ENCODE data around the gene SERPINB6. TPM values are rescaled to one million over a fixed set of nuclear protein-coding genes. Genes with fewer than 3 reads are reported as not detected.
"Not testable (repeated sequence)": the region's sequence is repeated elsewhere in the genome, so short reads cannot be mapped to it uniquely, and the experiment has no call there.

The SERPINB6 gene
- polyA plus RNA-seq, 4 donors = 83.0 to 97.4 (median 84.7) TPM

DNA sequence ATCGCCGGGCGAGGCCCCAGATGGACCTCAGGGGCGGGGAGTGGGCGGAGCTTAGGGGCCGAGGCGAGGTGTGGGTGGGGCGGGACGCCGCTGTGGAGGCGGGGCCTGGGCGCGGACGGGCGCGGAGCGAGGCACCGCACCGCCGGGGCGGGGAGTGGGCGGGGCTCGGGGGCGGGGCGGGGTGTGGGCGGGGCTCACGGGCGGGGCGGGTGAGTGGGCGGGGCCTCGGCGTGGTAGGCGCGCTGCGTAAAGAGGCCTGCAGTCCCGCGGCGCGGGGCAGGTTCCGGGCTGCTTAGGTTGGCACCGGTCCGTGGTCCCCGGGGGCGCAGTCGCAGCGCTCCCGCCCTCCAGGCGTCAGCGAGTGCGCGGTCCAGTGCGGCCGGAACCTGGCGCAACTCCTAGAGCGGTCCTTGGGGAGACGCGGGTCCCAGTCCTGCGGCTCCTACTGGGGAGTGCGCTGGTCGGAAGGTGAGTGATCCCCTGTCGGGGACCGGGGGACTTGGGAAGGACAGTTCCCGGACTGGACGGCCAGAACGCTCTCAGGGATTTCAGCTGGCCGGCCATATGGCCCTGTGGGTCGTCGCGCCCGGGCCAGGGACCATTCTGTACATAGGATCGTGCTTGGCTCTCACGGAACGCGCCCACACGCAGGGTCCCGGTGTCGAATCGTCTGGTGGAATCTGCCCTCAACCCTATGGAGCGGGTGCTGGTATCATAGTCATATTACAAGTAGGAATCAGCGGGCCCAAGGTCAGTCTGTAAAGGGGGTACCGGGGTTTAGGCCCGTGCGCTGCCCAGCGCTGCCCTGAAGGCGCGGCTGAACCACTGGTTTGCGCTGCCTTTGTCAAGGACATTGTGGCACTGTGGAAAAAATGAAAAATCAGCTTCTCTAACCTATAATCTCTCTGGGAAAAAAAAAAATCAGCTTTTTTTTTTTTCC lies 28.5 kb upstream of the SERPINB6 start, which contains the start of gene NQO2:
TSS of gene NQO2 (plus strand) at position 277 of the 940 bp plus-strand sequence. CDS start 6,659 bp downstream, outside the sequence.
- DNase-seq (ENCODE audit: low read depth in 4 of 4, low spot score in 3 of 4) = peak in 3 of 4 donors; percentile 74 to 80 (median 74)

DNA sequence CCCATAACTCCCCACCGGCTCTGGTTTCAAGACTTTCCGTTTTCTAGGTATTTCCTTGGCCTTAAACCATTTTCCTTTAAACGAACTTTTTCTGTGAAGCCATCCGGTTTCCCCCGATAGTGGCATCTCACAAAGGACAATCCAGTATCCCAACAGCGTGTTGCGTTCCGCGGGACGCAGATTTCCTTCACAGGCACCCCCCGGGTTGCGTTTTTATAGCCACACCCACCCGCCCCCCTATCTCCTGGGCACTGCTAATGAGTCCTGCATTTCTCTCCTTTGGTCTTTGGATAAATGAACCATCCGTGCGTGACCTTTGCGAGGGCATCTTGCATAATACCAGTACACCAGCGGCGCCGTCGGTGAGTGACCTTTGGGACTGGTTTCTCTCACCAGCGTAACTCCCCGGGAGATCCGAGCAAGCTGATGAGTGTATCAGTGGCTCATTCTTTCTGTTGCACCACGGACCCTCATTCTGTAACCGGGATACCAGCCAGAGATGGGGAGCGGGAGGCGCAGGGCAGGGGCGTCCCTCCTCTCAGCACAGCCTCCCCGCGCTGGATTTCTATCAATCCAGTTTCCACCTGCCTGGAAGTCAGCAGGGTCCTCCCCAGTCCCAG lies 27.7 kb upstream of the SERPINB6 start:
- DNase-seq (ENCODE audit: low read depth in 4 of 4, low spot score in 3 of 4) = peak in 1 of 4 donors; percentile 28

DNA sequence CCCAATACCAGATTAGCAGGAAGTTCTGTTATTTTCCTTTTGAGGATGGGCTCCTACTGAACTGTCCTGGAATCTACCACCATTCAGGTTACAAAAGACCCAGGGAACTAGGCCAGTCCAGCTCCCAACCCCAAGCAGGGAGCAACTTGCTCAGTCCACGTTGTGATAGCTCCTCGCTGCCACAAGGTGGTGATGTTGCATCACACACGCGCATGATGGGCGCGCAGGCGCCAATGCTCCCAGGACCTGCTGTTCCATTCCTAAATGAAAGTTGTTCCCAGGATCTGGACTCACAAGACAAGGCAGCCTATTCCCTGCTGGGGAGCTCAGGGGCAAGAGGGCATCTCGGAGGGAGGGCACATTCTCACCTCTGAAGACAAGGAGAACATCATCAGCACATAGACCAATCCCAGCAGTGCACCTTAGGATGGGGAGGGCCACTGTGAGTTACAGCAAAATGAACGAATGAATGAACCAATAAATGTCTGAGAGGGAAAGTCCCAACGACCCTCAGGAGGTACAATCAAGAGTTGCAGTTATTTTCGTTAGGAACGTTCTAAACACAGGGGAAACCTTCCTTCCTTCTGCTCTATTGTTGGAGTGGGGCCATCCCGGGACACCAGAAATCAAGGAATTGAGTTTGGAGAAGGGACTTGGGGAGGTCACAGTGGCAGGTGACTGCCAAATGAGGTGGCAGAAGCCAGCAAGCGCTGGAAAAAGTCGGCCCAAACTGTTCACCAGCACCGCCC lies 27.1 kb upstream of the SERPINB6 start:
- not testable (repeated sequence) for DNase-seq (ENCODE audit: low read depth in 4 of 4, low spot score in 3 of 4)

DNA sequence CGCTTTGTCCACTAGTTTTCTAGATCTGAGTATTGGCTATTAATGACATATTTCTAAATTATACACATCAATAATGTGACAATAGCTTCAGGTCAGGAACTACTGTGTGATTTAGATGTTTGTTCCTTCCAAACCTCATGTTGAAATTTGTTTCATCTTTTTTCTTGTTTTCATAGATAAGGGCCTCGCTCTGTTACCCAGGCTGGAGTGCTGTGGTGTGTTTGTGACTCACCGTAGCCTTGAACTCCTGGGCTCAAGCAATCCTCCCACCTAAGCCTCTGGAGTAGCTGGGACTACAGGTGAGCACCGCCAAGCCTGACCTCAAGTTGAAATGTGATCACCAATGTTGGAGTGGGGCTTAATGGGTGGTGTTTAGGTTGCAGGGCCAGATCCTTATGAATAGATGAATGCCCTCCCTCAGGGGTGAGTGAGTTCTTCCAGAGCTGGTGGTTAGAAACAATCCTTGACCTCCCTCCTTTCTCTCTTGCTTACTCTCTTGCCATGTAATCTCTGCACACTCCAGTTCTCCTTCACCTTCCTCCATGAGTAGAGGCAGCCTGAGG lies 22.5 kb upstream of the SERPINB6 start:
- DNase-seq (ENCODE audit: low read depth in 4 of 4, low spot score in 3 of 4) = no peak

DNA sequence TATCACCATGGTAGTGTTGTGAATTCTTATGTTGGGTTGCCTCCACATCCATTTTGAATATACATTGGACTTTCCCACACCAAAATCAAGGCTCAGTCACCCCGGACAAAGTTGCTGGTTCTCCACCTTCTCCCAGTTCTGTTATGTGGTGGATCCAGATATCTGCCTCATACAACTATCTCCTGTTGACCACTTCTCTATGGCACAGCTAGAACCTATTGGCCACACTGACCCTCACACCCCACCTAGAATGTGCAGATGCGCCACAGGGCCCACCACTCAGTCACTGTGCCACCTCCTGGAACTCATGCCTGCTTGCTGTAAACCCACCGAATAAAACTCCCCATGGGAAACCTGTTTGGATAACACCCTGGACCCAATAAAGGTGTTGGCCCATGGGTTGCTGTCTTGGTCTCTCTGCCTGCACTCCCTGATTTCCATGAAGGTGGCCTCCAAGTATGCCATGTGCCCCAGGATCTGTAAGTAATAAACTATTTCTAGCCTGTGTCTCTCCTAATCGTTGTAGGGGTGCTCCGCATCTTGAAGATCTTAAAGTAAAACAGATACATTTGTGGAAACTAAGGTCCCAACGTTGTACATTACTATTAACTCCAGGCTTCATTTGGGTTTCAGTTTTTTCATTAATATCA lies 21.1 kb upstream of the SERPINB6 start:
- DNase-seq (ENCODE audit: low read depth in 4 of 4, low spot score in 3 of 4) = no peak

DNA sequence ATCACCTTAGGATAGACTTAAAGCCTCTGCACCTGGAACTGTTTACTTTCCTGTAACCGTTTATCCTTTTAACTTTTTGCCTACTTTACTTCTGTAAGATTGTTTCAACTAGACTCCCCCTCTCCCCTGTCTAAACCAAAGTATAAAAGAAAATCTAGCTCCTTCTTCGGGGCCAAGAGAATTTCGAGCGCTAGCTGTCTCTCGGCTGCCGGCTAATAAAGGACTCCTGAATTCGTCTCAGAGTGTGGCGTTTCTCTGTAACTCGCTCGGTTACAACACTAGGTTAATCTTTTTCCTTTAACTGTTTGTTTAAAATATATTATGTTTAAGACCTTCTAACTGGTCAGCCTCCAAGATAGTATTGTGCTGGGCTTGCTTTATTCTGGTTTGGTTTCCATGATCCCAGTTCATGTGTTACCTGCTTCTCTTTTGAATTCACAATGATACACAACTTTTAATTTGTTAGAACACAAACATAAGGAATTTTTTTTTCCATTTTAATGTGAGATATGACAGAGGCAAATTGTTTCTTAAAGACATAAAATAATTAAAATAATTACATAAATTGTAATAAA lies 19.7 kb upstream of the SERPINB6 start:
- DNase-seq (ENCODE audit: low read depth in 4 of 4, low spot score in 3 of 4) = no peak

DNA sequence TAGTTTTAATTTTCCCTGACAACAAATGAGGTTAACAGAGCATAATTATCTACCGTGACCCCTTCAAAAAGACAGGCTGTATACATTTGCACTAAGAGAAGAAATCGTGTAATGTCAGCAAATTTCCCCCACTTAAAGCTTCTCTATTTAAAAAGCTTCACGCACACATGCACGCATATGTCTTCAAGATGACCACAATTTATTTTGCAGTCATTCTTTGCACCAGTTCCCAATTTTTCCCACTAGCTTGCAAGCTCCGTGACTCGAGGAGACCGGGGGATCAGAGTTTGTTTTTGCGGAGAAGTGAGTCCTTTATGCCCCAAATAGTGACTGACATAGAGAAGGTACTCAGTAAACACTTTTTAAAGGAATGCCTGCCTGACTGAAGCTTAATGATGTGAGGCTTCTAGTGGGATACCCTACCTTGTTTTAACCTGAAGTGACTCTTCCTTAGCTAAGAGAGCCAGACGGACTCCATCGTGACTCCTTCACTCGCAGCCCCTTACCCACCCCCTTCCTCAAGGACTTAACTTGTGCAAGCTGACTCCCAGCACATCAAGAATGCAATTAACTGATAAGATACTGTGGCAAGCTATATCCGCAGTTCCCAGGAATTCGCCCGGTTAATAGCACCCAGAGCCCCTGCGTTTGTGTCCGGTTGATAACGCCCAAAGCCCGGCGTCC lies 19.0 kb upstream of the SERPINB6 start:
- peak in 1 of 4 donors; percentile 73 for DNase-seq (ENCODE audit: low read depth in 4 of 4, low spot score in 3 of 4)

DNA sequence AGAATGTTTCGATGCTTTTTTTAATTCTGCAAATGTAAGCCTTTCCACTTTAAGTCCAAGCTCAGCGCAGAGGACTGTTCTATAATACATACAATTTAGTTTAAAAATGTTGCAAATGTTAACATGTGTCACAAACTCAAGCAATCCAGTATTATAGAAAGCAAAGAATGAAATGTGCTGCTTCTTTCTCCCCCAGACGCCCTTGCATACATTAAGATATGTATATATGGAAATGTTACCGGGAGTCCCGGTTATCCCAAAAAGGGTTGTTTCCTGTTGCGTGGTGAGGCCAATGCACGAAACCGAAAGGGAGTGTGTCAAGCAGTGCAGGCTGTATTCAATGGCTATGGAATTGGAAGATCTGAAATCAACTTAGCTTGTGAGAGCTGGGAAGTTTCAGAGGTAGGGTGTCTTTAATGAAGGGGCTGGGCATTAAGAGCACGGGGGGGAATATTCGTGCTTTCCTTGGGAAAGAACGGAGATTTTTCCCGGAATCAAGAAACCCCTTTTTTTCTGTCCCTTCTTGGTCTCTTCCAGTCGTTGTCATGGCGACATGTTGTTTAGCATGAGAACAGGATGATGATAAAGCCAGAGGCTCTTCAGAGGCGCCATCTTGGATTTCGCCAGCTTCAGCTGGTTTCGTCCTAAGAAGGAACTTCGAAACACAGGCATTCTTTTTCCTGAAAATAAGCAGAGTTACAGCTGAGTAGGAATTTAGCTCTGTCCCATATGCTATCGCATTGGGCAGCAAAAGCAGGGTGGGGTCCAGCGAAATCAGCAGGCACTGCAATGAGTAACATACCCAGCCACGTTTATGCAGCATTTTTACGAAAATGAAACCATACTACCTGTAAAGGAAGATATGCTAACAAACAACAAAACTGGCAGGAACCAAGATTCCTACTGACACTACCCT lies 18.2 kb upstream of the SERPINB6 start:
- peak; percentile 95 to 99 (median 98) for DNase-seq (ENCODE audit: low read depth in 4 of 4, low spot score in 3 of 4)

DNA sequence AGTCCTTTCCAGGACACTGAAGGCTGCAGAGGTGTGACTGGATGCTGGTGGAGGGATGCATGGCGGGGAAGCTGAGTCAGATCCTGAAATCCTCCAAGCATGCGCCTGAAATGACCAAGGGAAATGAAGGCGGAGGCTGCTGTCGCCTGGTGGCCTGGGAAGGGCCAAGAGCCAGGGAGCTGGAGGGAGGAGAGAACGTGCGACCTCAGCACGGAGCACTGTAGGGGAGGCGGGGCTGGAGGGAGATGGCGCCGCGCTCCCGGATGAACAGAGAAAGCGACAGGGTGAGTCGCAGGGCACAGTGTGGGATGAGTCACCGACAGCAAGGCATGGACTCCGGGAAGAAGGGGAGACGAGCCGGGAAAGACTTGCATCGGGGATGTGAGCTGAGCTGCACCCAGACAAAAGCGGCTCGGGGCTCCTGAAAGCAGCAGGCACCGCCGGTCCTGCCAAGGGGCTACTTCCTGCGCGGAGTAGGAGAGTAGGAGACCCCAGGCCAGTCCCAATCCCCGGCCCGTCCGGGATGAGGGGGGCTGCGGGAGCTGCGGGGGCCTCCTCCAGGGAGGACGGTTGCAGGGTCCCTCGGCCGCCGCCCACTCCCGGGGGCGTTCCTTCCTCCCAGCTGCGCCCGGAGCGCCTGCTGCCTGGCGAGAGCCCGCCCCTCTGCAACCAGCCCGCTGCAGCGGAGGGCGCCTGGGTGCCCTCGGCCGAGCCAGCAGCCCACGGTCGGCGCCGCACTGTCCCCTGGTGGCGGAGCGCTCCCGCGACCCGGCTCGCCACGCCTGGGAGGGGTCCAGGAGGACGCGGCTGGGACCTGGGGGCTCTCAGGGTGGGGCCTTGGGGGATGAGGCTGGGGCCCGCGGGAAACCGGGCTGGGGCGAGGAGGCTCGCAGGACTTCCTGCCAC lies 17.3 kb upstream of the SERPINB6 start:
- peak in 2 of 4 donors; percentile 74 to 83 for DNase-seq (ENCODE audit: low read depth in 4 of 4, low spot score in 3 of 4)

DNA sequence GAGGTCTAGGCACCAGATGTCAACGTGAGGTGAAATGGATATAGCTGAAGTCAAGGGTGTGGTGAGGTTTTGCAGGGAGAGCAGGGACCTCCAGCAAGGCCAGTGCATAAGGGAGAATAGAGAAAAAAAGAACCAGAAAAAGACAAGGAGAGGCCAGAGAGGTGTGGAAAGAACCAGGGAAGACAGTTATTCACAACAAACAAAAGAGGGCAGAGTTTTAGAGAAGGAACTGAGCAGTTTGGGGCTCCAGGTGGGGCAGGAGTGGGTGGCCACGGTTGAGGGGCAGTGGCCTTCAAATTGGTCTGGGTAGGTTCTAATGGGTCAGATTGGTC lies 16.7 kb upstream of the SERPINB6 start:
- DNase-seq (ENCODE audit: low read depth in 4 of 4, low spot score in 3 of 4) = no peak

DNA sequence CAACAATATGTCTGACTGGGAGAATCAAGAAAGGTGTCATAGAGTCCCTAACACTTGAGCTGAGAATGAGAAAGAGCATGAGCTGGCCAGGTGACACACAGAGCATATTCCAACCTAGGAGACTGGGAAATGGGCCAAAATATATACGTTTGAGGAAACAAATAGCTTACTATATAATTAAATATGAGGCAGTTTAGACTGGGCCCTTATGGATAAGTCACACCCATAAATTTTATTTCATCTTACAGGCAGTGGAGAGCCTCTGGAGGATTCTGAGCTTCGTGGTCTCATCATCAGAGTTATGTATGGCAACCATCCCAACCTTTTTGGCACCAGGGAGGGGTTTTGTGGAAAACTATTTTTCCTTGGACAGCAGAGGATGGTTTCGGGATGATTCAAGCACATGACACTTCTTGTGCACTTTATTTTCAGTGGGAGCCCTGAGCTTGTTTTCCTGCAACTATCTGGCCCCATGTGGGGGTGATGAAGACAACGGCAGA lies 15.4 kb upstream of the SERPINB6 start:
- no peak for DNase-seq (ENCODE audit: low read depth in 4 of 4, low spot score in 3 of 4)

DNA sequence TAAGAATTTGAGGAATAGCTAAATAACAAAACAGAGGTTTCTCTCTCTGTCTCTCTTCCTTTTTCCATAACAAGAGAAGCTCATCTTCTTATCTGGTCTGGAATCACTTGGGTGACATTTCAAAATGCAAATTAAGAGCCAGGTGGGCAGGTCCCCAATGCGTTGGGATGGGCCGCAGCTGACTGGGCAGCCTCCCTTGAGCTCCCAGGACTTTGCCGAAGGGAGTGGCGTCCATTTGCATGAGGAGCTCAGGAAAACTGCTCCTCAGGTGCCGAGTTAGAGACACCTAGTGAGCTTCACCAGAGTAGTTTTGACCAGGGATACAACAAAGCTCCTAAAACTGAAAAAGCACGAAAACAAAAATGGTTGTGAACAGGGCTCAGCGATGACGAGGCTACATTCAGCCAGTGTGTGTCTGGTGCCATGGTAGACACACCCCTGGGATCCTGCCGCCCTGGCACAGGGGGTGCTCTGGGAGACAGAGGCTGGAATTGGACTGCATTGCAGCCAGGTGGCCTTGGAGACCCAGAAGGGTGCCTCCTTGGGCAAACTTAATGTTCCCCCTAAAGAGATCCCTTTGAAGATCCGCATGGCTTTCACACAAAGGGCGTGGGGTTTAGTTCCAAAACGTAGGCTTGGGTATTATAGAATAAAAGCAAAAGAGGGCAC lies 13.5 kb upstream of the SERPINB6 start:
- DNase-seq (ENCODE audit: low read depth in 4 of 4, low spot score in 3 of 4) = no peak

DNA sequence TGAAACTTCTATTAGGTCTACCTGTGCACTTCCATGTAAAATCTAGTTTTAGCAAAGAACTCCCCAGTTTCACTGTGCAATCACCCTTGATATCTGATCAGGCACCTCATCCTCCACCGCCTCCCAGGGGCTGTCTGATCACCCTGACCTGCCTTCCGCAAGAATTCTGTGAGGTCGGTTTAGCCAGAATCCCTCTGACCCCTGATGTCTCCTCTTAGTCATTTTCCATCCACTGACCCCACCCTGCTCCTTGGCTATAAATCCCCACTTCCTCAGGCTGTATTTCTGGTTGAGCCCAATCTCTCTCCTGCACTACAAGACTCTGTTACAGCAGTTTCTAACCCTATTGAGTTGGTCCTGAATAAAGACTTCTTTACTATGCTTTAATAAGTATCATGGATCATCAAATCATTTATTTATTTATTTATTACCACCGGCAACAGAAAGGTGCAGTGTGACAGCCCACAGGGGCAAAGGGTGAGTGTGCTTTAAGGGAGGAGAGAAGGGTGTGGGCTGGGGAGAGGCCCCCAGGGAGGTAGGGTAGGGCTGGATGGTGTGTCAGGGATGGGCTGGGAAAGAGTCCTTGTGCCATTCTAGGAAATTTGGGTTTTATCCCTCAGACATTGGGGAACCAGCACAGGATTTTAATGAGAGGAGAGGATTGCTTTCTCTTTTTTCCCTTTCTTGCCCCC lies 11.2 kb upstream of the SERPINB6 start:
- DNase-seq (ENCODE audit: low read depth in 4 of 4, low spot score in 3 of 4) = no peak

DNA sequence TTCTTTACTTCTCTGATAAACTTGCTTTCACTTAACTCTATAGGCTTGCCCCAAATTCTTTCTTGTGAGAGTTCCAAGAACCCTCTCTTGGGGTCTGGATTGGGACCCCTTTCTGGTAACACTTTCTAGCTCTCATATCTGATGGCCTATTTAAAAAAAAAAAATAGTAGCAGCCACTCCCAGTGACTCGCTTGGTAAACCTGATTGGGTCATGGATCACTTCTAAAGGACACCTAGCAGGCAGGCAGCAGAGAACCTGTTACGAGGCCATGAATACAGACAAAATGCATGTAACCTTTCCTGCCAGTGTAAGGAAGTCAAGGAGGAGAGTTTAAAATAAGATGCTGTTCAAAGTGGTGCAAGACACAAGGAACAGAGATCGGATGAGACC lies 9.1 kb upstream of the SERPINB6 start:
- DNase-seq (ENCODE audit: low read depth in 4 of 4, low spot score in 3 of 4) = no peak

DNA sequence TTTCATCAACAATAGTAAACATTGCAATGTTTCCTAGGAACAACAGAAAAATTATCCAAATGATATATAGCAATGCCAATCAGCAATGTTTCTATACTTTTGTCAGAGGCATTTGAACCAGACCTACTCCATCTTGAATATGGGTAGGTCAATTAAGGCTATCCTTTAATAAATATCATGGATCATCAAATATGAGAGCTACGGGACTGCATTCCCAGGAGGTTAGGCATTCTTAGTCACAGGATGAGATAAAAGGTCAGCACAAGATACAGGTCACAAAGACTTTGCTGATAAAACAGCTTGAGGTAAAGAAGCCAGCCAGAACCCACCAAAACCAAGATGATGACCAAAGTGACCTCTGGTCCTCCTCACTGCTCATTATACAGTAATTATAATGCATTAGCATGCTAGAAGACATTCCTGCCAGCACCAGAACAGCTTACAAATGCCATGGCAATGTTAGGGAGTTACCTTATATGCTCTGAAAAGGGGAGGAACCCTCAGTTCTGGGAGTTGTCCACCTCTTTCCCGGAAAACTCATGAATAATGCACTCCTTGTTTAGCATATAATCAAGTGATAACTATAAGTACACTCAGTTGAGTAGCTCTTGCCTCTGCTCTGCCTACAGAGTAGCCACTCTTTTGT lies 8.6 kb upstream of the SERPINB6 start:
- DNase-seq (ENCODE audit: low read depth in 4 of 4, low spot score in 3 of 4) = no peak

DNA sequence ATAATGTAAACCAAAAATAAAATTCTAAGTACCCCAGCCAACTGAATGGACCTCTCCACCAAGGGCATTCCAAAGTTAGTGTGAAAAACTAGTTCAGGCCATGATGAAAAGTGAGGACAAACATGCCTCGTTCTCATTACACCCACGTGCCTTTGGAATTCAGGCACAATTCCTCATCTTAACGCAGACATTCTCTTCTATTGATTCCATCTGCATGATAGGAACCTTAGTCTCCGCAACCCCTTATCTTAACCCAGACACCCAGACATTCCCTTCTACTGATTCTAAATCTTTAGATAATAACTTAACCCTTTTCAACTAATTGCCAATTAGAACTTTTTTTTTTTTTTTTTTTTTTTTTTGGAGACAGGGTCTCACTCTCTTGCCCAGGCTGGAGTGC lies 7.6 kb upstream of the SERPINB6 start:
- no peak for DNase-seq (ENCODE audit: low read depth in 4 of 4, low spot score in 3 of 4)
